Bronchial epithelial cell (primary cell): ENCODE results near the gene KCNIP1. TPM values are rescaled to one million over a fixed set of nuclear protein-coding genes. Genes with fewer than 3 reads are reported as not detected.

Experiments
- DNase-seq: peaks from one replicate; pipeline ENCODE4 v3.0.0-alpha.2; 2010; ENCODE audit warnings: low read depth
- FAIRE-seq: peaks from 2 replicates; lab custom pipeline; 2011; peaks lifted over from hg19 to GRCh38; lab: Jason Lieb, UNC
- H3K27me3 ChIP-seq: 2 replicates; pipeline ENCODE4 v1.5.1; 2011; ENCODE audit warnings: low read length; ENCODE audit not compliant: control insufficient read depth, insufficient read depth
- H3K36me3 ChIP-seq: 2 replicates; pipeline ENCODE4 v1.5.1; 2011; ENCODE audit warnings: low read length; ENCODE audit not compliant: control insufficient read depth, insufficient read depth
- H3K4me3 ChIP-seq: 2 replicates; pipeline ENCODE4 v1.5.1; 2011; ENCODE audit warnings: mild to moderate bottlenecking, low read depth, low read length, control low read depth
- CTCF ChIP-seq: IDR thresholded peaks from 2 replicates; pipeline ENCODE4 v1.5.1; 2011; ENCODE audit warnings: mild to moderate bottlenecking, moderate library complexity, low read length, control low read depth, inconsistent platforms; ENCODE audit not compliant: insufficient read depth, severe bottlenecking
- total RNA-seq: library from RNA; depleted of rRNA; stranded (reverse); fragments of >200 nt; gene quantifications from 2 replicates; pipeline ENCODE4 v1.2.1, GENCODE V29; 2014

KCNIP1 gene
- total RNA-seq, 1 donor from 2014 or later = under 0.01 TPM

- no peak for DNase-seq
- Histone ChIP-seq H3K4me3 (no peak overlapping the region), H3K36me3 (no peaks in the 10 kb centered on the region), H3K27me3 (no peaks in the 10 kb centered on the region)
- TF ChIP-seq CTCF = no peak
- FAIRE-seq = no peak
Observed at GRCh38 chr5:170581211-170581610, 77.4 kb downstream of the KCNIP1 start.

- no peak for DNase-seq
- Histone ChIP-seq H3K27me3 (no peaks in the 10 kb centered on the region), H3K36me3 (no peaks in the 10 kb centered on the region), H3K4me3 (no peak overlapping the region)
- no peak for TF ChIP-seq CTCF
- FAIRE-seq = no peak
Observed at GRCh38 chr5:170582644-170583330, 79.0 kb downstream of the KCNIP1 start.

GRCh38 chr5:170584003-170584402, 80.2 kb downstream of the KCNIP1 start:
- DNase-seq (no peak), FAIRE-seq (peak; percentile 7)
- TF ChIP-seq CTCF = no peak
- H3K36me3 ChIP-seq = no peaks in the 10 kb centered on the region
- H3K4me3 ChIP-seq = no peak overlapping the region
- H3K27me3 ChIP-seq = no peaks in the 10 kb centered on the region

GRCh38 chr5:170584450-170585058, 80.7 kb downstream of the KCNIP1 start:
- FAIRE-seq = no peak
- TF ChIP-seq CTCF = no peak
- H3K36me3 ChIP-seq = no peaks in the 10 kb centered on the region
- no peaks in the 10 kb centered on the region for H3K27me3 ChIP-seq
- H3K4me3 ChIP-seq = no peak overlapping the region
- no peak for DNase-seq

GRCh38 chr5:170585273-170585948, 81.6 kb downstream of the KCNIP1 start:
- Histone ChIP-seq H3K4me3 (no peak overlapping the region), H3K27me3 (no peaks in the 10 kb centered on the region), H3K36me3 (no peaks in the 10 kb centered on the region)
- FAIRE-seq = no peak
- no peak for TF ChIP-seq CTCF
- peak; percentile 23 for DNase-seq
